Stimulated activated naive CD8-positive, alpha-beta T cell treated with anti-CD3 and anti-CD28 coated beads, Interleukin-15, amount 100 ng/mL, for 72 hours (primary cell): Measurements from ENCODE around the gene ERICH2.
"Not testable (repeated sequence)": the region's sequence is repeated elsewhere in the genome, so short reads cannot be mapped to it uniquely, and the experiment has no call there.

Source experiments
- ATAC-seq: fragments of 150-1000 bp; cut with Tn5 transposase; 2 replicates; pipeline ENCODE4 v1.10.0; 2021; ENCODE audit warnings: mild to moderate bottlenecking, moderate library complexity
- DNase-seq, 2 donors: peaks; one replicate each; pipeline ENCODE4 v3.0.0; 2021 to 2022
- H3K27ac Mint-ChIP-seq, 2 donors: one replicate each; pipeline ENCODE4 v1.8.0; 2022; ENCODE audit warnings: mild to moderate bottlenecking in 2 of 2, mixed read lengths in 2 of 2, moderate library complexity in 2 of 2
- H3K27me3 Mint-ChIP-seq: one replicate; pipeline ENCODE4 v1.8.0; 2022; ENCODE audit warnings: mixed read lengths
- H3K4me1 Mint-ChIP-seq: one replicate; pipeline ENCODE4 v1.8.0; 2022; ENCODE audit warnings: mild to moderate bottlenecking, mixed read lengths
- H3K4me3 Mint-ChIP-seq, 2 donors: one replicate each; pipeline ENCODE4 v1.8.0; 2022; ENCODE audit warnings: mild to moderate bottlenecking in 2 of 2, mixed read lengths in 2 of 2, moderate library complexity in 1 of 2
- H3K9me3 Mint-ChIP-seq, 2 donors: one replicate each; pipeline ENCODE4 v1.8.0; 2022; ENCODE audit warnings: mixed read lengths in 2 of 2

ERICH2 gene, protein sequence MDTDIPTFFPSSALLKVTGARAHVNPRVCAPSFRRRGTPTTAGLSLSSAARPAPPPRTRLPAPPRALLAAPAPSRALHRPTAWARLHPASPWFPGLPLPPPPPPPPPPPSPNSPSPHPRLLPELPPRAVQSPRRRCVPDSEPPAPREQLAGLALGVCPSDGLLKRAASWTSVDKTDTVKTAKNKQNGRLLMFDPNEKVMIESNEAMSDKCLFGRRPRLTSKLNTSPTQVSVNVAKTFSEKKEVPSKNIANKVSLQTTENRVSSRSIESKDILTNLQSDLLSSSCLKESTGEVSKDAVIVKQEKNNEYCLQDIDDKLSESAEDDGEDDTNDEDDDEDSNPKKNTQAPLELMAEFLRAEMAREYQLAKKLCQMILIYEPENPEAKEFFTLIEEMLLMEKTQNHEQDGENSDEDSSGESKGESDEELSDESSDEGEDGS

DNA sequence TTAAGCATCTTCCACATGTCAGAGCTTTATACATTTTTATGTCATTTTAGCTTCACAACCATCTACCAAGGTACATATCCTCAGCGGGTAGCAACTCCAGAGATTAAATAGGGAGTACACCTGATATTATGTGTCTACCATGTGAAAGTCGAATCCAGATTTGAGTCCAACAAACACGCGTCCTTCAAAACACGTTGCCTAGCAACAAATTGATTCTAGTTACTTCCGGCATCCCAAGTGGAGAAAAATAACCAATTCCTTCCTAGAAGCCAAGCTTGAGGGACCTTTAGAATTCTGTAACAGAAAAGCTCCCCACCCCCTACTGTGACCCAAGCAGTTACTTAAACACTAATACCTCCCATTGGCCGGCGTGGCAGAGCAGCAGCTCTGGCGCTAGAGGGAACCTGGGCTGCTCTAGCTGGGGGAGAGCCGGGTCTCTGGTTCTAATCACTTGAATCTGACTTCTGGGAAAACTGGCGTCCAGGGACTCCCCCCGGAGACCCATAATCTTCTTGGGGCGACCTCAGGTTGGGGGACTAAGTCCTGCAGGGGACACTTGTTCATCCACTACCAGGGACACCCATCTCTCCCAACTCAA, at the start of gene ERICH2:
TSS of gene ERICH2 (plus strand) at position 371 of the 598 bp plus-strand sequence. CDS start 304 bp downstream, outside the sequence.
- Mint-ChIP-seq H3K9me3 (no peaks in the 10 kb centered on the region), H3K4me1 (peaks cover 11% of the 10 kb centered on the region), H3K27ac (peak within 1 kb of the TSS; percentile 96 to 97), H3K4me3 (peak within 1 kb of the TSS; percentile 86 to 96), H3K27me3 (peaks cover 32% of the 10 kb centered on the region)
- ATAC-seq: peak; percentile 77
- DNase-seq: peak in 1 of 2 donors; percentile 55

DNA sequence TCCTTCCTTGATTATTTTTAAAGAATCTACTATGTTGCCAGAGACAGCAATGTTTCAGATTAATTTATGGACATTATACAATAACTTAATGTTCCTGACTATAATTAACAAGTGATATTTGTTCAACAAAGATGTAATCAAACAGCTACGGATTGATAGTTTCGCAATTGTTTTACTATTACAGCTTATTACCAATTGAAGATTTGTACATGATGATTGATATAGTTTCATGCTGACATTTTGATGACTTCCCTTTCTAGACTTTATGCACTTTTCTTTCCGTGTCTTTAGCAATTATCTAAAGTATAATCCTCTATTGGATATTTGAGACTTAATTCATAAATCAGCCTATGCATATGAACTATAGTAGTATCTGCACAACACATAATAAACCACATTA, 48.5 kb upstream of the ERICH2 start:
- DNase-seq: no peak
- Mint-ChIP-seq H3K4me3 (no peak overlapping the region), H3K9me3 (no peaks in the 10 kb centered on the region), H3K27ac (no peak overlapping the region), H3K4me1 (peaks cover 14% of the 10 kb centered on the region), H3K27me3 (peaks cover 68% of the 10 kb centered on the region)
- ATAC-seq: no peak

DNA sequence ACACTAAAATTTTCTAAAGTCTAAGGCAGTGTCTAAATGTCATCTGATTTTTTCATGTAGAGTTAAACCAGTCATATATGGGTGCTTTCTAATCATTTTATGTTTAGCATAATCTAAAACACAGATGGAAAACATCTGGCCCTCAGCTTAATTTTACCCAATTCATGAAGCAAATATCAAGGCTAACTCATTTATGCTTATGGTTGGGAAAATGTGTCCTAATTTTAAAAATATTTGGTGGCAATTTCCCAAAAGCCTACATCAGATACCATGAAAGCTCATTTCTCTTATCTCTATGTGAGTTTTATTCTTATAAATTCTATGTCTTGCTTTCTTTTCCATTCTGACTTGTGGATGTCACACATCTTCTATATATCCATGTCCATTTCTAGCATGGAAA, 47.9 kb upstream of the ERICH2 start:
- Mint-ChIP-seq H3K27me3 (peaks cover 66% of the 10 kb centered on the region), H3K9me3 (no peaks in the 10 kb centered on the region), H3K4me3 (no peak overlapping the region), H3K4me1 (peaks cover 9% of the 10 kb centered on the region), H3K27ac (no peak overlapping the region)
- ATAC-seq (no peak), DNase-seq (no peak)

DNA sequence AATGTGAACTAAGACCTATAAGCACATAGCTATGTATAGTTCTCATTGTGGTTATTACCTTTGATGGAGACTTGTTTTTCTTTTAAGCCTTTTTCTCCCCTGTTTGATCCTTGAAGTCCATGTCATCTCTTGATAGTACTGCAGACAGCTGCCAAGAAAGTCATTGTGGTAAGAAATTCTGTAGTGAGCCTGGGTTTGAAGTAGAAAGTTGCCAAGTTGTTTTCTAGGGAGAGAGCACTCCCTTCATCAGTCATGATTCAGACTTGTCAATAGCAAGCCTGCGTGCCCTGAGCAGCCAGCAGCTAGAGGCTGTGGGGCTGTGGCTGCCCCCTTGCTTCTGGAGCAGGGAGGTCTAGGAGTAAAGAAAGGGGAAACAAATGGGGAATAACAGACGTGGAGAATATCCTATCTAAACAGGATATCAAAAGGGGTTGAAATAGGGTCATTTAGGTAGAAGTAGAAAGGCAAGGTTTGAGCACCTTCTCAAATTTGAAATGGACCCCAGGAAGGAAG, 46.7 kb upstream of the ERICH2 start:
- H3K4me3 Mint-ChIP-seq: no peak overlapping the region
- H3K27me3 Mint-ChIP-seq: peaks cover 62% of the 10 kb centered on the region
- H3K27ac Mint-ChIP-seq: no peak overlapping the region
- no peaks in the 10 kb centered on the region for H3K4me1 Mint-ChIP-seq
- H3K9me3 Mint-ChIP-seq: no peaks in the 10 kb centered on the region
- no peak for DNase-seq
- ATAC-seq: no peak

DNA sequence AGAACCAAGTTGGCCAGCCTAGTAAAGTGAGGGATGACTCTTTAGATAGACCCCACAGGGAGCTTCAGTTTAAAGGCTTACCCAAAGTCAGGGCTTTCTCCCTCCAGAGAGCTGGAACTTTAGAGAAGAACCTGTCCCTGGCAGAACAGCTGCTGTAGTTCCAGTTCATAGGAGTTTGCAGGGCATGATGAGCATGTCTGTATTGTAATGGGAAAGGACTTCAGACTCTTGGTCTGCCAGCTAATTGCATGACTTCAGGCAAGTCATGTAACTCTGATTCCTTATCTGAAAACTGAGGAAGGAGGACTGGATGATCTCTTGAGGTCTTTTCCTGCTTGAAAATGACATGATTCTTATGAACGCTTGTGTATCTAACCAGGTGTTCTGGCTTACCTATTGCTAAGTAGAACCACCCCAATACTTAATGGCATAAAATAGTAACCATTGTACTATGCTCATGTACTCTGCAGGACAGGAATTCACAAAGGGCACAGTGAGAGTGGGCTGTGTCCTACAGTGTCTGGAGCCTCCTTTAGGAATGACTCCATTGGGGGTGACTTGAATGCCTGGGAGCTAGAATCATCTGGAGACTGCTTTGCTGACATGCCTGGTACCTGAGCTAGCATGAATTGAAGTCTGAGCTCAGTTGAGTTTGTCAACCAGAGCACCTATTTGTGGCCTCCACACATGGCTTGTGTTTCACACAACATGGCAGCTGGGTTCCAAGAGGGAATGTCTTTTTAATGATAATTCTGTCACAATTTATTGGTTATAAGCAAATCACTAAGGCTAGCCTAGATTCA, 36.2 kb upstream of the ERICH2 start:
- ATAC-seq (no peak), DNase-seq (no peak)
- no peaks in the 10 kb centered on the region for H3K4me1 Mint-ChIP-seq
- H3K9me3 Mint-ChIP-seq: peaks cover 0 to 8% of the 10 kb centered on the region in 2 donors
- peaks cover 18% of the 10 kb centered on the region for H3K27me3 Mint-ChIP-seq
- H3K4me3 Mint-ChIP-seq: no peak overlapping the region
- no peak overlapping the region for H3K27ac Mint-ChIP-seq

DNA sequence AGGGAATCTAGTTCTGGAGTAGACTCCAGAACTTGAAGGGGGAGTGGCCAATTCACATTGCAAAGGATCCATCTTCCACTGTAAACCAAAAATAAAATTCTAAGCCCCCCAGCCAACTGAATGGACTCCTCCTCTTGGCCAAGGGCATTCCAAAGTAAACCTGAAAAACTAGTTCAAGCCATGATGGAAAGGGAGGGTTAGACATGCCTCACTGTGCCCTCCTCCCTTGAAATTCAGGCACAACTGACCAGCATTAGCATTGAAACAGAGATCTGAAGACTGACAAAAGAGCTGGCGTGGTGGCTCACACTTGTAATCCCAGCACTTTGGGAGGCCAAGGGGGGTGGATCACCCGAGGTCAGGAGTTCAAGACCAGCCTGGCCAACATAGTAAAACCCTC, 35.6 kb upstream of the ERICH2 start:
- DNase-seq, H3K9me3 Mint-ChIP-seq, ATAC-seq, H3K4me3 Mint-ChIP-seq, H3K27ac Mint-ChIP-seq, H3K4me1 Mint-ChIP-seq: not testable (repeated sequence)
- peaks cover 18% of the 10 kb centered on the region for H3K27me3 Mint-ChIP-seq

DNA sequence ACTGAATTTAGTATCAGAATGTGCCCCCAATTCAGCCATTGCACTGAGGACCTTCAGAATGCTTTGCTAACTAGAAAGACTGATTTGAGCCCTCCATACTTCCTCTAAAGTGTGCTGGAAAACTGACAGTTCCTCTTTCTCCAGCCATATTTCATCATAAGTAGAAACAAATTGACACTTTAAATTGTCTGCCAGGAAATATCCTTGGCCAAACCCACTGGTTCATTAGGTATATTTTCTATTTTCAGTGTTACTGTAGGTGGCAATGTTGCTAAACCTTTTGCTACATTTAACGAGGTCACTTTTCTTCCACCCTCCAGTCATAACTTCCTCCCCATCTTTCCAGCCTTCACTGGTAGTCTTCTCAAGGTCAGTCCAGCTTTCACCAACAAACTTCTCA, 33.5 kb upstream of the ERICH2 start:
- ATAC-seq (no peak), DNase-seq (no peak)
- Mint-ChIP-seq H3K9me3 (peaks cover 0 to 8% of the 10 kb centered on the region in 2 donors), H3K4me1 (no peaks in the 10 kb centered on the region), H3K4me3 (no peak overlapping the region), H3K27ac (no peak overlapping the region), H3K27me3 (peaks cover 18% of the 10 kb centered on the region)

DNA sequence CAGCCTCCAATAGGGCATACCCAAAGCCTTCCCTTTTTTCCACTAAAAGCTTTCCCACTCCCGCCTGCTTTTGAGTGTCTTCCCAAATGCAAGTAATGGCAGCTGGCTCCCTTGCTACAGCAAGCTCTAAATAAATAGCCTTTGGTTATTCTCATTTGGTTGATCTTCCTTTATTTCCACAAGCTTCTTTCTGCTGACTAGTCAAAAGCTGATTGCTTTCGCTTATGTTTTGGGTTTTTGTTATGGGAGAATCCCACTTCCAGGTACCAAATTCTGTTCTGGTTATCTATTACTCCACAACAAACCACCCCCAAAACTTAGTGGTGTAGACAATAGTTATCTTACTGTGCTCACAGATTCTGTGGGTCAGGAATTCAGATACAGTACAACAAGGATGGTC, 32.8 kb upstream of the ERICH2 start:
- H3K4me1 Mint-ChIP-seq: no peaks in the 10 kb centered on the region
- peaks cover 18% of the 10 kb centered on the region for H3K27me3 Mint-ChIP-seq
- no peak overlapping the region for H3K27ac Mint-ChIP-seq
- ATAC-seq: no peak
- DNase-seq: no peak
- H3K4me3 Mint-ChIP-seq: no peak overlapping the region
- peaks cover 0 to 8% of the 10 kb centered on the region in 2 donors for H3K9me3 Mint-ChIP-seq

DNA sequence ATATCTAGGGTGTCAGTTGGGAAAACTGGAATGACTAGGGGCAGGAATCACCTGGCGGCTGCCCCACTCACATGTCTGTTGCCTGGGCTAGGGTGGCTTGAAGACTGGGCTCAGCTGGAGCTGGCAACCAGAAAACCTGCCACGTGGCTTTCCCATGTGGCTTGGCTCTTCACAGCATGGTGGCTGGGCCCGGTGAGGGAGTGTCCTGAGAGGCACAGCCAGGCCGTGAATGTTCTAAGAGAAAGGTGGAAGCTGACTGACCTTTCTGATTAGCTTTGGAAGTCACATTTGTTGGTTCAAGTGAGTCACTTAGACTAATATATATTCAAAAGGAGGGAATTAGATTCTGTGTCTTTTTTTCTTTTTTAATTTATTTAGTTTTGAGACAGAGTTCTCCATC, 32.4 kb upstream of the ERICH2 start:
- Mint-ChIP-seq H3K4me3 (no peak overlapping the region), H3K27me3 (peaks cover 18% of the 10 kb centered on the region), H3K4me1 (no peaks in the 10 kb centered on the region), H3K9me3 (peaks cover 0 to 8% of the 10 kb centered on the region in 2 donors), H3K27ac (no peak overlapping the region)
- no peak for DNase-seq
- no peak for ATAC-seq

DNA sequence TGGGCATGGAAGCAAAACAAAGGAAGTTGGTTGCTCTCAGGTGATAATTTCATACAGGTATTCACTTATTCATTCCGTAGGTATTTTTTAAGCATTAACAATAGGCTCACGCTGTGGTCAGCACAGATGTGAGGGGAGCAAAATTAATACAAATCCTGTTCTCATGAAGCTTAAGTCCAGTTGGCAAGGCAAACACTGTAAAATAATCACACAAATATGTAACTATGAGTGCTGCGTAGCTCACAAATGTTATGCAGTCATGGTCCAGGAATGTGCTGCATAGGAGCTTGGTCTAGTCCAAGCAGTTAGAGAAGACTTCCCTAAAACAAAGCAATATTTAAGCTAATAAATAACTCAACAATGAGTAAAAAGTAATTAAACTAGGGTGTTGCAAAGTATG, 31.1 kb upstream of the ERICH2 start:
- no peak overlapping the region for H3K27ac Mint-ChIP-seq
- H3K4me3 Mint-ChIP-seq: no peak overlapping the region
- no peaks in the 10 kb centered on the region for H3K4me1 Mint-ChIP-seq
- ATAC-seq (no peak), DNase-seq (no peak)
- H3K27me3 Mint-ChIP-seq: peaks cover 11% of the 10 kb centered on the region
- peaks cover 0 to 8% of the 10 kb centered on the region in 2 donors for H3K9me3 Mint-ChIP-seq

DNA sequence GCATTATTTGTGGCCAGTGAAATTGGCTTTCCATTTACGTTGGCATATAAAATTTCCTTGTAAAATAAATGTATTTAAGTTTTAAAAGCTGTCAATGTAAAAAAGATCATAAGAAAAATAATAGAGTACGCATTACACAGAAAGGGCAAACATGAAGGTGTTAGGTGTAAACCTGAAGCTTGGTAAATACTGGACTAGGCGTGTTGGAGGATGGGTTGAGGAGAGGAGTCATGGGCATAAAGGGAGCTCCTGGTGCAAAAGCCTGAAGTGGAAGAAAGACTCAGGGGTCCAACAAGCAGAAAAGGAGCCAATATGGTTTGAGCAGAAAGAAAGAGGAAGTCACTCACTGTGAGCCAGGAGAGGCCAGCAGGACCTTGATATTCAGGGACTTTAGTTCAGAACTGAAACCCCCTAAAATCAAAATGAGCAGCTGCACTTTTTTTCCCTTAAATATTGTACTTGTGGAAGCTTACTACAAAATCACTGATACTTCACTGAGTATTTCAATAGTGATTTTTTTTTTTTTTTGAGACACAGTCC, 30.6 kb upstream of the ERICH2 start:
- Mint-ChIP-seq H3K9me3 (peaks cover 0 to 8% of the 10 kb centered on the region in 2 donors), H3K4me3 (no peak overlapping the region), H3K27ac (no peak overlapping the region), H3K27me3 (peaks cover 13% of the 10 kb centered on the region), H3K4me1 (no peaks in the 10 kb centered on the region)
- DNase-seq: no peak
- ATAC-seq: no peak

DNA sequence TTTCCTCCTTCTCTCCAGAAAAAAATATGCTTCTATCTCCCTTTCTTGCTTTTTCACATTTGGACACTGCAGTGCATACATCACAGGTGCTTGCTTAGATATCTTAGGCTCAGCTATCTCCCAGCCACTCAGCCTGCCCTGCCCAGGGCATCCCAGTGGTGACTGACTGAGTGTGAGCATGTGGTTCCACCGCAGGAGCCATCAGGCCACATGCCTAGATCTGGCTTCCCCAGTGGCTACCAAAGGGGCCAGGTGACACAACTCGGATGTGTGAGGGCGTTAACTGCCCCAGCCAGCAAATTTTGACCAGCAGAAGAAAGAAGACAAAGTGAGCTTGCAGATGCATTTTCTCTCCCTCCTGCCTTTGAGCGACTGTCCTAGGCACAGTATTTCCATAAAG, 29.5 kb upstream of the ERICH2 start:
- no peak overlapping the region for H3K27ac Mint-ChIP-seq
- no peak for DNase-seq
- no peak for ATAC-seq
- H3K4me3 Mint-ChIP-seq: no peak overlapping the region
- H3K4me1 Mint-ChIP-seq: no peaks in the 10 kb centered on the region
- peaks cover 21% of the 10 kb centered on the region for H3K27me3 Mint-ChIP-seq
- peaks cover 0 to 8% of the 10 kb centered on the region in 2 donors for H3K9me3 Mint-ChIP-seq

DNA sequence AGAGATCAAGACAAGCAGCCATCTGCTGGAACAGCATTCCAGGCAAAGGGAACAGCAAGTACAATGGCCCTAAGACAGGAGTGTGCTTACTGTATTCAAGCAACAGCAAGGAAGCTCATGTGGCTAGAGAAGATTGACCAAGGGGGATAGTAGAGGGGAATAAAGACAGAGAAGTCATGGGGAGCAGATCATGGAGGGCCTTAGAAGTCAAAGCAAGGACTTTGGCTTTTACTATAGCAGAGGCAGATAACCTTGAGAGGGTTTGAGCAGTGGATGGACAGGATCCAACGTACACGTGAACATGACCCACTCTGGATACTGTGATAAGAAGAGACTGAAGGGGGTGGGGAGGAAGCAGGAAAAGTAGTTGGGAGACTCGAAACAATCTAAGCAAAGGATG, 28.2 kb upstream of the ERICH2 start:
- Mint-ChIP-seq H3K9me3 (peaks cover 0 to 5% of the 10 kb centered on the region in 2 donors), H3K27ac (no peak overlapping the region), H3K27me3 (peaks cover 18% of the 10 kb centered on the region), H3K4me3 (no peak overlapping the region), H3K4me1 (no peaks in the 10 kb centered on the region)
- DNase-seq (no peak), ATAC-seq (no peak)

DNA sequence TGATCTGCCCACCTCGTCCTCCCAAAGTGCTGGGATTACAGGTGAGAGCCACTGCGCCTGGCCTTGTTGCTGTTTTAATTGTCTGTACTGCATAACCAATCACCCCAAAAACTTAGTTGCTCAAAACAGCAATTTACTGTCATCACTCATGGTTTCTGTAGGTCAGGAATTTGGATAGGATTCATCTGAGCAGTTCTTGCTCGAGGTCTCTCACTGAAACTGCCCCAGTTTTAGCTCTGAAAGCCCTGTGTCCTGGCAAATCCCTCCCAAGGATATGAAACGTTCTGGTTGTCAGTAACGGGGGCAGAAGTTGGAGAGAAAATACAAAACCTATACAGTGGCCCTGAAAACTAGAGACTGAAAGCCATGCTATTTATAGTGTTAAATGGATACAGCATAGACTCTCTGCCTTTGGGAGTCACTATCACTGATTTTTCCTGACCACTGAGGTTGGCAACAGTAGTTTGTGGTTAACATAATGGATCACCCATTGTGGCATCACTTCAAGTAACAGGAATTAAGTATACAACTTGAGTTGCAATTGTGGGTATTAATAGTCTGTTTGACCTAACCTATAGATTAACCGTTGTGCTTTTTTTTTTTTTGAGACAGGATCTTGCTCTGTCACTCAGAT, 27.2 kb upstream of the ERICH2 start:
- no peak overlapping the region for H3K27ac Mint-ChIP-seq
- H3K4me1 Mint-ChIP-seq: no peaks in the 10 kb centered on the region
- H3K4me3 Mint-ChIP-seq: no peak overlapping the region
- DNase-seq (no peak), ATAC-seq (no peak)
- peaks cover 19% of the 10 kb centered on the region for H3K27me3 Mint-ChIP-seq
- H3K9me3 Mint-ChIP-seq: no peaks in the 10 kb centered on the region
